ENCODE measurements around the gene FEV.

- TF ChIP-seq ZNF274 (IDR thresholded peaks at IDR 0.05; ENCODE audit: low read depth, low read length) (no peak), YY1 (IDR thresholded peaks at IDR 0.05; ENCODE audit: insufficient read depth, insufficient read length) (no peak)
Observed at GRCh38 chr2:219028996-219029828, 44.2 kb upstream of the FEV start.
